Breast epithelium (tissue), 3 donors: ENCODE results near the gene CACNB2.

Experiments used
- CTCF ChIP-seq, 3 donors: fragments of 450-650 bp; IDR thresholded peaks; one replicate each; pipeline ENCODE4 v1.5.1; 2016 to 2017; ENCODE audit warnings: antibody characterized with exemption in 3 of 3, mild to moderate bottlenecking in 3 of 3, moderate library complexity in 3 of 3
- POLR2A ChIP-seq: fragments of 450-650 bp; IDR thresholded peaks from one replicate; pipeline ENCODE4 v1.6.1; 2016; ENCODE audit warnings: antibody characterized with exemption, mild to moderate bottlenecking, moderate library complexity
- POLR2AphosphoS5 ChIP-seq, 3 donors: sonication (generic); formaldehyde crosslinking; IDR thresholded peaks; one replicate each; pipeline ENCODE4 v1.6.1; 2017; ENCODE audit warnings: antibody characterized with exemption in 3 of 3

- TF ChIP-seq CTCF (IDR thresholded peaks at IDR 0.05) (no peak), POLR2A (no peak), POLR2AphosphoS5 (IDR thresholded peaks at IDR 0.05) (no peak)
Measured at GRCh38 chr10:18498998-18499397, 358.8 kb downstream of the CACNB2 start.
